ENCODE results near the gene SDHAF4.
"Not testable (repeated sequence)": the region's sequence is repeated elsewhere in the genome, so short reads cannot be mapped to it uniquely, and the experiment has no call there.

SDHAF4 gene

DNA sequence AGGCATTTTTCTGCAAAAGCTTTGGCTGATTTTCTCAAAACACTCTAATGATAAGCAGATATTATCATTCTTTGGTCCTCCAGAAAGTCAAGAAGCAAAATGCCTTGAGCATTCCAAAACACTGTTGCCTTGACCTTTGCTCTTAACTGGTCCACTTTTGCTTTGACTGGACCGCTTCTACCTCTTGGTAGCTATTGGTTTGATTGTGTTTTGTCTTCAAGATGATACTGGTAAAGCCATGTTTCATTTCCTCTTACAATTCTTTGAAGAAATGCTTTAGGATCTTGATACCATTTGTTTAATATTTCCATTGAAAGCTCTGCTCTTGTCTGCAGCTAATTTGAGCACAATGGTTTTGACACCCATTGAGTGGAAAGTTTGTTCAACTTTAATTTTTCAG, 35.6 kb upstream of the SDHAF4 start:
- H3K4me3 ChIP-seq (ENCODE audit: control insufficient read depth, low read depth, low read length), result no peak overlapping the region
- DNase-seq (ENCODE audit: low read depth), result no peak
- TF ChIP-seq, protein P1, sequence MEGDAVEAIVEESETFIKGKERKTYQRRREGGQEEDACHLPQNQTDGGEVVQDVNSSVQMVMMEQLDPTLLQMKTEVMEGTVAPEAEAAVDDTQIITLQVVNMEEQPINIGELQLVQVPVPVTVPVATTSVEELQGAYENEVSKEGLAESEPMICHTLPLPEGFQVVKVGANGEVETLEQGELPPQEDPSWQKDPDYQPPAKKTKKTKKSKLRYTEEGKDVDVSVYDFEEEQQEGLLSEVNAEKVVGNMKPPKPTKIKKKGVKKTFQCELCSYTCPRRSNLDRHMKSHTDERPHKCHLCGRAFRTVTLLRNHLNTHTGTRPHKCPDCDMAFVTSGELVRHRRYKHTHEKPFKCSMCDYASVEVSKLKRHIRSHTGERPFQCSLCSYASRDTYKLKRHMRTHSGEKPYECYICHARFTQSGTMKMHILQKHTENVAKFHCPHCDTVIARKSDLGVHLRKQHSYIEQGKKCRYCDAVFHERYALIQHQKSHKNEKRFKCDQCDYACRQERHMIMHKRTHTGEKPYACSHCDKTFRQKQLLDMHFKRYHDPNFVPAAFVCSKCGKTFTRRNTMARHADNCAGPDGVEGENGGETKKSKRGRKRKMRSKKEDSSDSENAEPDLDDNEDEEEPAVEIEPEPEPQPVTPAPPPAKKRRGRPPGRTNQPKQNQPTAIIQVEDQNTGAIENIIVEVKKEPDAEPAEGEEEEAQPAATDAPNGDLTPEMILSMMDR (conservative IDR thresholded peaks at IDR 0.05; ENCODE audit: control insufficient read depth, insufficient read depth, low read depth, low read length), result no peak

DNA sequence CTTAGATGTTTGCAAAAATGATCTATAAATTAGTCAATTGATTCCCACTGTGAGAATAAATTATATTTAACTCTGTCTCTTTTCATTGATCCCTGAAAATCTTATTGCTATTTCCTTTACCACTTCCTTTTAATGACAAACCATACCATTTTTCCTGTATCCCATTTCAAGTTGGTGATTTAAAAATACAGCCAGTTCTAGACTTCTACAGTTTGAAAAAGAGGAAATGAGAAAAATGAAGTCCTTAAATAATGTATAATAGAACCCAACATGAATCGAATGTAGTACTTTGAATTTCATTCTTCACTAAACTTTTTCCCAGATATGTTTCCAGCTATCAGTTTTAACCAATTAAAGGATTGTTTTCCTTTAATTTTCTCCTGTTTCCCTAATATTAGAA, 29.5 kb upstream of the SDHAF4 start:
- TF ChIP-seq, protein P1 (conservative IDR thresholded peaks at IDR 0.05; ENCODE audit: control insufficient read depth, insufficient read depth, low read depth, low read length), result no peak
- no peak for DNase-seq (ENCODE audit: low read depth)

GRCh38 chr6:70538376-70538775, 28.4 kb upstream of the SDHAF4 start:
- no peak overlapping the region for H3K4me3 ChIP-seq (ENCODE audit: control insufficient read depth, low read depth, low read length)
- TF ChIP-seq, protein P1 (conservative IDR thresholded peaks at IDR 0.05; ENCODE audit: control insufficient read depth, insufficient read depth, low read depth, low read length), result no peak
- DNase-seq (ENCODE audit: low read depth), result no peak

More for the DNA sequence above, 29.5 kb upstream of the SDHAF4 start:
- H3K4me3 ChIP-seq (ENCODE audit: control insufficient read depth, low read depth, low read length), result no peak overlapping the region

GRCh38 chr6:70547313-70547712, 19.4 kb upstream of the SDHAF4 start:
- H3K4me3 ChIP-seq (ENCODE audit: control insufficient read depth, low read depth, low read length), result no peak overlapping the region
- TF ChIP-seq, protein P1 (conservative IDR thresholded peaks at IDR 0.05; ENCODE audit: control insufficient read depth, insufficient read depth, low read depth, low read length), result peak; percentile 33
- DNase-seq (ENCODE audit: low read depth), result peak; percentile 24

DNA sequence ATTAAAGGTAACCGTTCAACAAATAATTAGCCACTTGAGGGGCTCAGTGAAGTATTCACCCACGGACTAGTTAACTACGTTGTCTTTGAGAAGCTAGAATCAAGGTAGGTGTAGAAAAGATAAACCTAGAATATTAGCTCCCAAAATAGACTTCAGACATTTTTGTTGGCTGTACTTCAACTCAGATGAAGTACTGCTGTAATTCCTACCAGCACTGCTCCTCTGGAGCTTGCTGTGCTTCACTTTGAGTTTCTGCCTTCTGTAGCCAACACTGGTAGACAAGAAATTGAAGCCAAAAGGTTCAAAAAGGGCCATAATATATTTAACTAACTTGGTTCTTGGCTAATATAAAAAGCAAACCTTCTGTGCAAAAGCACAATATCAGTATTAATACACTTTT, 18.8 kb upstream of the SDHAF4 start:
- TF ChIP-seq, protein P1 (conservative IDR thresholded peaks at IDR 0.05; ENCODE audit: control insufficient read depth, insufficient read depth, low read depth, low read length), result no peak
- no peak overlapping the region for H3K4me3 ChIP-seq (ENCODE audit: control insufficient read depth, low read depth, low read length)
- no peak for DNase-seq (ENCODE audit: low read depth)

DNA sequence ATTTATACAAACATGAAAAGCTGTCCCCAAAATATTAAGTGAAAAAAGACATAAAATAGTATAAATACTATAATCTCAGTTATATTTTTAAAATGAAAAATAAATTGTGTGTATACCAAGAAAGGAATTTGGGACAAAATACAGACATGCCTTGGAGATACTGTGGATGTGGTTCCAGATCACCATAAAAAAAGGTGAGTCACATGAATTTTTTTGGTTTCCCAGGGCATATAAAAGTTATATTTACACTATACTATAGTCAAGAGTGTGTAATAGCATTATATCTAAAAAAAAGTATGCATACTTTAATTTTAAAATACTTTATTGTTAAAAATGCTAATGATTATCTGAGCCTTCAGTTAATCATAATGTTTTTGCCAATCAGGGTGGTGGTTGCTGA, 17.4 kb upstream of the SDHAF4 start:
- TF ChIP-seq, protein P1 (conservative IDR thresholded peaks at IDR 0.05; ENCODE audit: control insufficient read depth, insufficient read depth, low read depth, low read length), result no peak
- no peak for DNase-seq (ENCODE audit: low read depth)
- no peak overlapping the region for H3K4me3 ChIP-seq (ENCODE audit: control insufficient read depth, low read depth, low read length)

- DNase-seq (ENCODE audit: low read depth), result no peak
- H3K4me3 ChIP-seq (ENCODE audit: control insufficient read depth, low read depth, low read length), result no peak overlapping the region
- TF ChIP-seq, protein P1 (conservative IDR thresholded peaks at IDR 0.05; ENCODE audit: control insufficient read depth, insufficient read depth, low read depth, low read length), result no peak
Measured at GRCh38 chr6:70551566-70551965, 15.2 kb upstream of the SDHAF4 start.

DNA sequence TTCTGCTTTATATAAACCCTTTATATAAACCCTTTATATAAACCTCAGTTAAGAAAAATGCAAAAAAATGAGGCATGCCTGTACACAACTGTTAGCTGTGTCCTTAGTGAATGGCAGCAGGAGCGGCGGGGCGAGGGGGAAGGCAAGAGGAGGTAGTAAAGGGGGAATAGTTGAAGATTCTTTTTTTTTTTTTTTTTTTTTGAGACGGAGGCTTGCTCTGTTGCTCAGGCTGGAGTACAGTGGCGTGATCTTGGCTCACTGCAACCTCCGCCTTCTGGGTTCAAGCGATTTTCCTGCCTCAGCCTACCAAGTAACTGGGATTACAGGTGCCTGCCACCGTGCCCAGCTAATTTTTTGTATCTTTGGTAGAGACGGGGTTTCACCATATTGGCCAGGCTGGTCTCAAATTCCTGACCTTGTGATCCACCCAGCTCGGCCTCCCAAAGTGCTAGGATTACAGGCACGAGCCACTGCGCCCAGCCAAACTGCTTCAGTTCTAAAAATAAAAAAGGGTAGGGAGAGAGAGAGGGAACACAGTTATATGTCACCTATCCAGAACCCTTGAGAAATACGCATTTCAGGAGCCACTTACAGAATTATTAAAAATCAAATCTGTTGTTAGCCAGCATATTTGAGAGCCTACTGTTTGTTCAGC, 14.3 kb upstream of the SDHAF4 start:
- not testable (repeated sequence) for H3K4me3 ChIP-seq (ENCODE audit: control insufficient read depth, low read depth, low read length); DNase-seq (ENCODE audit: low read depth)

All from fibroblast of mammary gland (primary cell).